ENCODE data around the gene ELOVL4.

DNA sequence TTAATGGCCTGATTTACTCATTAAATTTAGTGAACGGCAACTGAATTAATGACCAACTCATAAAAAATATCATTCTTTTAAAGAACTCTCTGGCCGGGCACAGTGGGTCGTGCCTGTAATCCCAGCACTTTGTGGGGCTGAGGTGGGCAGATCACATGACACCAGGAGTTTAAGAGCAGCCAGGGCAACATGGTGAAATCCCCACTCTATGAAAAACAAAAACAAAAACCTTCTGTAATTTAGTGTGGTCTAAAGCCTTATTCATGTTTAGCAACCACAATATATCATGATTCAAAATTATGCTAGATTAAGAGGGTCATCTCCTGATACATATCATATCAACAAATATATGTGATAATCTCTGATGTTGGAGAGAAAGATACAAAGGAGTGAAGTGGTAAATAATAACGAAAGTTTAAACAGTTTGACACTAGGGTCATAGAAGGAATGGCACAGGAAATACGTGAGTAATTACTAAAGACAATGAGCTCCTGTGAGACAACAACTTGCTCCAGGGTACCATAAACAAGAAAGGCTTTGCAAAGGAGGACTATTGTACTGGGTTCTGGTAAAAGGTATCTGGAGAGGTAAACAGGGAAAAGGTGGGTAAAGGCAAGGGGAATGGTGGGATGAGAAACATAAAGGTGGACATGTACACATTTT, 5.7 kb downstream of the ELOVL4 start:
- TF ChIP-seq, protein P1, sequence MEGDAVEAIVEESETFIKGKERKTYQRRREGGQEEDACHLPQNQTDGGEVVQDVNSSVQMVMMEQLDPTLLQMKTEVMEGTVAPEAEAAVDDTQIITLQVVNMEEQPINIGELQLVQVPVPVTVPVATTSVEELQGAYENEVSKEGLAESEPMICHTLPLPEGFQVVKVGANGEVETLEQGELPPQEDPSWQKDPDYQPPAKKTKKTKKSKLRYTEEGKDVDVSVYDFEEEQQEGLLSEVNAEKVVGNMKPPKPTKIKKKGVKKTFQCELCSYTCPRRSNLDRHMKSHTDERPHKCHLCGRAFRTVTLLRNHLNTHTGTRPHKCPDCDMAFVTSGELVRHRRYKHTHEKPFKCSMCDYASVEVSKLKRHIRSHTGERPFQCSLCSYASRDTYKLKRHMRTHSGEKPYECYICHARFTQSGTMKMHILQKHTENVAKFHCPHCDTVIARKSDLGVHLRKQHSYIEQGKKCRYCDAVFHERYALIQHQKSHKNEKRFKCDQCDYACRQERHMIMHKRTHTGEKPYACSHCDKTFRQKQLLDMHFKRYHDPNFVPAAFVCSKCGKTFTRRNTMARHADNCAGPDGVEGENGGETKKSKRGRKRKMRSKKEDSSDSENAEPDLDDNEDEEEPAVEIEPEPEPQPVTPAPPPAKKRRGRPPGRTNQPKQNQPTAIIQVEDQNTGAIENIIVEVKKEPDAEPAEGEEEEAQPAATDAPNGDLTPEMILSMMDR (IDR thresholded peaks at IDR 0.05; ENCODE audit: insufficient read depth, low read length, poor library complexity, severe bottlenecking): no peak
- no peak for TF ChIP-seq EZH2phosphoT487 (conservative IDR thresholded peaks at IDR 0.05; ENCODE audit: low read length)

Measured in SU-DHL-6 (cell line).